ENCODE measurements around the gene GUCA2B.

Gene GUCA2B

DNA sequence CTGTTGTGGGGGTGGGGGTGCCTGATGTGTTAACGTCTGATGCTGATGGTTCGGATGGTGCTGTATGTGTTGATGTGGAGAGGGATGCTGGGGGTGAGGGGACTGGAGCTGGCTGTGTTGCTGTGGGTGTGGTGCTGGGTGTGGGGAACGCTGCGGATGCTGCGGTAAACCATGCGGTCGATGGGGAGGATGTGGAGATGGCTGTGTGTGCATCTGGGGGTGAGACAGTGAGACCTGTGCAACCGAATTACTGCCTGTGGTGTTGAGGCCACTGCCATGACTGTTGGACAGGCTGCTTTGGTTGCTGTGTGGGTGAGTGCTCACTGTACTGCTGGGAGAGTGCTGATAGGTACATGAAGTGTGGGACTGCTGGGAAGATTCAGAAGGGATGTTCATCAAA is 38.1 kb downstream of the GUCA2B start:
- no peak for DNase-seq

DNA sequence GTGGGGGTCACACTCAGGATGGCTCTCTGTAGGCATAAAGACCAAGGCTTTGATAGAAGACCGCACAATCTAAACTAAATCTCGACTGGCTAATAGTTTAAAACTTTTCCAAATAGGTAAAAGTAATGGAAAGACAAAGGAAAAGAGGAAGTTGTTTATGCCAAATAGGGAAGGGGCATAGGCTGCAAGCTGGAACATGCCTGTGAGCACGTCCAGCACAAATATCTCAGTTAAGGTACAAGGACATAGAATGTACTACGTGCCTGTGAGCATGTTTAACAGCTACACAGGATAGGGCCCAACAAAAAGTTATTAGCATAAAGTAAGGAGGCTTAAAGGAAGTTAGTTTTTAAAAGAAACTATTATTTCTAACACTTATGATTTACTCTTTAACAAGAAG is 38.9 kb downstream of the GUCA2B start:
- DNase-seq, result no peak

DNA sequence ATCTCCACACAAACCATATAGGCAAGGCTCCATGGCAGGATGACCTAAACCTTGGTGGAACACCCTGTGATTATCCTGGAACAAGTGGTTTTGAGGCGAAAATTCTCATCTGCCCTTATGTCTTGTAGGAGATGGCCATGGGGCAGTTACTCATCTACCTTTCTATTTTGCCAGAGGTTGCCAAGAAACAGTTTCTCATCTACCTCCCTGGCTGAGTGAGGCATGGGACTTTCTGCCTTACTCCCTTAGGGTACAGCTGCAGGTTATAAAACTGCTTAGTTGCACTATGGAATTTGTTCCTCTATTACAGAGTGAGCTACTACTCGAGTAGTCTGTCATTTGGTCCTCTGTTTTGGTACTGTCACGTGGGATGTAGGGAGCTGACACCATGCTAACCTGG is 42.6 kb downstream of the GUCA2B start:
- DNase-seq, result no peak

DNA sequence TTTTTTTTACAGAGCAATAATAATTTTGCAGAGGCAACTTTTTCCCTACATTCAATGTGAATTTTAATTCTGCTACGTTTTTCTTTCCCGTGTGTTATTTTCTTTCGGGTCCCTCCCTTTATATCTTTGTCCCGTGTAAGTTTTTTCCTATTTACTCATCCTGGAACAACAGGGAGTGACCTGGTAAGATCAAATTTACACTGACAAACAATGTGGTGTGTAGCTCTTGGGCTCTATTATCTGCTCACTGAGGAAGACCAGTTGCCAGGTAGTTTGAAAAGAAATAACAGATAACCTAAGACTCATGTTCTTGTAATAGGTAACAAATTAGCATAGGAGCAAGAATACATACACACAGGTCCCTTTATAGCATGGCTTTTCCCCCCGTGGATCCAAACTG is 45.0 kb downstream of the GUCA2B start:
- no peak for DNase-seq

DNA sequence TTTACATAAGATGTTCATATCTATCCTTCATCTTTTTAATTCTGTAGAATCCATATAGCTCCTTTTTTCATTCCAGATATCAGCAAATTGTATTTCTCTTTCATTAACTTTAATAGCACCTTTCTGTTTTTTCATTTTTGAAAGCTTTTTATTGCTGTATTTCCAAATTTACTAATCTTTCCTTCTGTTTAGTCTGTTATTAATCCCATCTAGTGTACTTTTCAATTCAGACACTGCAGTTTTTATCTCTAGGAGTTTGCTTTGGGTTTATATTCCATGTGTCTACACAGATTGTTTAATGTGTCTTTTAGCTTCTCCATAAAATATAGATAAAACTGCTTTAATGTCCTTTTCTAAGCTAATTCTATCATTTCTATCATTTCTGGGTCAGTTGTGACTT is 48.8 kb downstream of the GUCA2B start:
- no peak for DNase-seq

All from fibroblast of skin of scalp (primary cell).